HG03460 (cell line): ENCODE results near the gene CA5A.
"Not testable (repeated sequence)": the region's sequence is repeated elsewhere in the genome, so short reads cannot be mapped to it uniquely, and the experiment has no call there.

ENCODE experiments used
- ATAC-seq: cut with Tn5 transposase; IDR thresholded peaks from one replicate; pipeline ENCODE4 v1.9.1; 2021; ENCODE audit not compliant: unreplicated experiment

CA5A gene

DNA sequence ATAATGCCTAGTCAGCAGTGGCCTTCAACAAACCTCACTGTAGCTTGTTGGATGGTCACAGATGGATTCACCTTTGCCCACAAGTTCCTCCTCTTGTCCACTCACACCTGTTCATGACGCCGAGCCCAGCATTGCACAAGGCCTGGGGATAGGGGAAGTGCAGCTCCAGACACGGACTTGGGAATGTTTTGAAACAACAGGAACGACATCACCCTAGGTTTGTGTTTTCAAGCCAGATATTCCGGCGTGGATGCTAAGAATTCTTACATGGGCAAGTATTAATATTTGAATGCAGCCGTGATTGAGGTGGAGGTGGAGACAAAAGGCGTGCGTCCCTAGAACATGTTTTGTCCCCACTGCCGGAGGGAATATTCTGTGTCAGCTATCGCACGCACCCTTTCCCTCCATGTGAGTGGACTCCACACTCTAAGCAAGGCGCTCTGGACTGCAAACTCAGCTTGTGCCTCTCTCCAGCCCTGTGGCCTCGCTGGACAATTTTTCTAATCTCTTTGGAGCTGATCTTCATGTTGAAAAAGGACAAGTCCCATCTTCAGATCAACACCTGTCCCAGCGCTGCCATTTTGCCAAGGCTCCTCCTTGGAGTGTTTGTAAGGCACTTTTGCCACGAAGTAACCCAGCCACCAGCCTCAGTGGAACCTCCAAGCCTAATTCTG lies 12.9 kb upstream of the CA5A start:
- no peak for ATAC-seq

DNA sequence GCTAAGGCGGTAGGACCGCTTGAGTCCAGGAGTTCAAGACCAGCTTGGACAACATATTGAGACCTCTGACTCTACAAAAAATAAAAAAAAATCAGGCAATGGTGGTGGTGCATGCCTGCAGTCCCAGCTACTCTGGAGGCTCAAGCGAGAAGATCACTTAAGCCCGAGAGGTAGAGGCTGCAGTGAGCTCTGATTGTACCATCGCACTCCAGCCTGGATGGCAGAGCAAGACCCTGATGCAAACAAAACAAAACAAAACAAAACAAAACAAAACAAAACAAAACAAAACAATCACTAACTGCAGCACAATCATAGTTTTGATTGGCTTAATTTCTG lies 12.4 kb upstream of the CA5A start:
- no peak for ATAC-seq

DNA sequence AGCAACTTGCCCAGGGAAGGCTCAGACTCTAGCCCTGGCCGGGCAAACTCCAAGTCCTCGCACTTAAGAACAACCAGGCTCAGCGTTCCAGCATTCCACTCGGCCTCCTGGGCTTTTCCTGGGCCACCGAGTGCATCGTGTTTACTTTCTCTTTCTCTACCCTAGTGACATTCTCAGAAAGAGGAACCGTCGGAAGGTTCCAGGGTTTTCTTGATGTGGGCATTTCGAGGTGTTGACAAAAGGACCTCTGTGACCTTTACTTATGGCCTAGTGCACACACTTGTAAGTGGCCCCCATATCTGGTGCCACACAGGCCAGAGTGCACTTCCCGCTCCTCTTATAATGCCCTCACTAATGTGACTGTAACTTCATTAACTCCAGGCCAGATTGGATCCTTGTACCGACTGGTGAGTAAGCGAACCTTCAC lies 11.8 kb upstream of the CA5A start:
- no peak for ATAC-seq

DNA sequence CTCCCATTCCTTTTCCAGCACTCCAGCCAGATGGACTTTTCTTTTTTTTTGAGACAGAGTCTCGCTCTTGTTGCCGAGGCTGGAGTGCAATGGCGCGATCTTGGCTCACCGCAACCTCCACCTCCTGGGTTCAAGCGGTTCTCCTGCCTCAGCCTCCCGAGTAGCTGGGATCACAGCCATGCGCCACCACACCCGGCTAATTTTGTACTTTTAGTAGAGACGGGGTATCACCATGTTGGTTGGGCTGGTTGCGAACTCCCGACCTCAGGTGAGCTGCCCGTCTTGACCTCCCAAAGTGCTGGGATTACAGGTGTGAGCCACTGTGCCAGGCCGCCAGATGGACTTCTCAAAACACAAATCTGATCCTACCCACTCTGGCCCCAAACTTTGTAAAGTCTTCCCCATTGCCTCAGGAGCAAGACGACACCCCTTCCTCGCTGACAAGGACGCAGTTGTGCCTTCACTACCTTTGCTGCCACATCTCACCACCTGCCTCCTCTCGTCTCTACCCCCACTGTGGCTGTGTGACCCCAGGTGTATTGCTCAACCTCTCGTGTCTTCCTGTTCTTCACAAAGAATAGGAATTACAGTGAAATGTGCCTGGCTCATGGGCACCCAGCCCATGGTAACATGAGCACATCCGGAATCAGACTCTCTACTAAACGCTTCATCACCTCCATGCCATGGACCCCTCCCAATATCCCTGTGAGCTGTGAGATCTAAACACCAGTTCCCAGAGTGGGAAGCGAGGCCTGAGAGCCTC lies 11.2 kb upstream of the CA5A start:
- no peak for ATAC-seq

DNA sequence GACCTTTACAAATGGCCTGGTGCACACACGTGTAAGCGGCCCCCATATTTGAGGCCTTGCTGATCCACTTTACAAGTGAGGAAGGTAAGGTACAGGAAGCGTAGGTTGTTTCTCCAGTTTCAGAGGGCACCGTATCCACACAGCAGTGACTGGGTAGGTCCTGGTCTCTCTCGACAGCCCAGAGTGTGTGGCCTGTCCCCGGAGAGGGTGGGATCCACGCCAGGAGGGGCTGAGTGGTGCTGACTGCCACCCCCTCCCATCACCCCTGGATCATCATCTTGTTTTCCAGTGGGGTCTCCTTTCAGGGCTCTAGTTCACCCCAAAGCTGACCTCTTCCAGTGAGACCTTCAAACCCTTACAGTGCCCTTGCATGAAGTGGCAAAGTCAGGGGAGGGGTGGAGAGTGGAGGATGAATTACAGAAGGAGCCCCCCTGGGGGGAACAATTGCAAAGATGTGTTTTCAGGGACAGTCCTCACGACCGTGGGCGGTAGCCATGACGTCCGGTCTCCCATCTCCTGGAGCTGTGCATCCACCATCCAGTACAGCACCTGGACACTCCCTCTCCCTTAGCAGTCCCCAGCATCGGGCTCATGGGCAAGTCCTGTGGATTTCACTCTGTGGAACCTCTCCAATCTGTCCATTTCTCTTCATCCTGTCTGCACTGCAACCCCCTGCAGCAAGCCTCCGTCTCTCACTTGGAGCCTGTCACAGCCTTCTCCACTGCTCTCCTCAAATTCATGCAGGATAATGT lies 10.4 kb upstream of the CA5A start:
- ATAC-seq, result no peak

DNA sequence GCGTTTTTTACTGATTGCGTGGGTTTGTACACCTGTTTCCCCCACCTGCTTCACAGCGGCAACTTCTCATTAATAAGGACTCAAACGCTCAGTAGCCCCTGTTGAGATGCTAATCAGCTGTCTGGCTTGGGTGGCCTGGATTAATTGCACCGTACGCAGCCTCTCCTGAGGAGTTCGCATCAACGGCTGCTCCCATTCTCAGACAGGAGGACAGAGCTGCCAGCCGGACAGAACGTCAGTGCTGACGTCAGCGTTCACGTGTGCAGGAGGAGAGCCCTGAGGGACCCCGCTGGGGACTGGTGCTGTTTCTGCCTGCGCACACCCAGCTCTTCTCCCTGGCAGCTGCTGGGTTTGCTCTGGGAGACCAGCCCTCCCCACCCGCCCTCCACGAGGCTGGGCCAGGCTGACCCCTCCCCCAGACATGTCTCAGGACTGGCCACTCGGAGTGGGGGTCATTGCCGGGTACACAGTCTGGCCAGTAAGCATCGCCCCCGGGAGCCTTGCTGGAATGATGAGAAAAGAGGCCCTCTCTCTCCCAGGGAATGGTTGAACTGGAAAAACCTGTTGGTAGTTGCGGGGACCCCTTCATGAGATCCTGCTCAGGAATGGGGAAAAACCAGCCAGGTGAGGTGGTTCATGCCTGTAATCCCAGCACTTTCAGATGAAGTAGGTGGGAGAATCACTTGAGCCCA lies 9.2 kb upstream of the CA5A start:
- ATAC-seq, result no peak

DNA sequence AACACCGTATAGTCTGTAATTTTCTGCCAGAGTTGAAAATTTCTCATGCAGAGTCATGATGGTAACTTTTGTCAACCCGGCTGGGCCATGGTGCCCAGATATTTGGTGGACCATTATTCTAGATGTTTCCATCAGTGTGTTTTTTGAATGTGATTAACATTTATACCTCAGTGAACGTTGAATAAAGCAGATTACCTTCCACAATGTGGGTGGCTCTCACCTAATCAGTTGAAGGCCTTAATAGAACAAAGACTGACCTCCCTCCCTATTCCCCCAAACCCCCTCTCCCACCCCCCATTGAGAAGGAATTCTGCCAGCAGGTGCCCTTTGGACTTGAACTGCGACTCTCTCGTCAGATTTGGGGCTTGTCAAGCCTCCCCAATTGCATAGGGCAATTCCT lies 6.4 kb upstream of the CA5A start:
- no peak for ATAC-seq

DNA sequence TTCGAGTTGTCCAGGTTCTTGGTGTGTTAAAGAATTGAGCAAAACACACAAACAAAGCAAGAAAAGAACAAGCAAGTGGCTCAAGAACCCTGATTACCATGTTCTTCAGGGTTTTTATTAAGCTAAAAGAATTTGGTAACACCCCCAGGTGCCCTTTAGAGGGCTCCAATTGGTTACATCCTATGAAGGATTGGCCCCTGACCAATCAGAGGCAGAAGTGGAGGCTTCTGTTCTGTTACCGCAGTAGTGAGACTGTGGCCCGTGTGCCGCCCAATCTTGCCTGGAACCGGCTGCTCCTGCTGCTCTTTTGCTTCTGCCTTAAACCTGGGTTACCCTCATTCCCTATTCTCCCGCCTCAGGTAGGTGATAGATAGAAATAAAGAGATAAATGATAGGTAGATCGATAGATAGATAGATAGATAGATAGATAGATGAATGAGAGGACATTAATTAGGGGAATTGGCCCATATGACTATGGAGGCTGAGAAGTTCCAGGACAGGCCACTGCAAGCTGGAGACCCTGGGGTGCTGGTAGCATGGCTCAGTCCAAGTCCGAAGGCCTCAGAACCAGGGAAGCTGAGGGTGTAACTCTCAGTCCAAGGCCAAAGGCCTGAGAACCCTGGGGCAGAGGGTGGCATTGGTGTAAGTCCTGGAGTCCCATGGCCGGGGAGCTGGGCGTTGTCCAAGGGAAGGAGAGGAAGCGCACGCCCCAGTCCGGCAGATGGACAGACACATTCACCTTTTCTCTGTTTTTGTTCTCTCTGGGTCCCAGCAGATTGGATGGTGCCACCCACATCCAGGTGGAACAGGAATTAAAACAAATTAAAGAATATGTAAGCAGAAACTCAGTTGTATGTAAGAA lies 3.5 kb upstream of the CA5A start:
- no peak for ATAC-seq

DNA sequence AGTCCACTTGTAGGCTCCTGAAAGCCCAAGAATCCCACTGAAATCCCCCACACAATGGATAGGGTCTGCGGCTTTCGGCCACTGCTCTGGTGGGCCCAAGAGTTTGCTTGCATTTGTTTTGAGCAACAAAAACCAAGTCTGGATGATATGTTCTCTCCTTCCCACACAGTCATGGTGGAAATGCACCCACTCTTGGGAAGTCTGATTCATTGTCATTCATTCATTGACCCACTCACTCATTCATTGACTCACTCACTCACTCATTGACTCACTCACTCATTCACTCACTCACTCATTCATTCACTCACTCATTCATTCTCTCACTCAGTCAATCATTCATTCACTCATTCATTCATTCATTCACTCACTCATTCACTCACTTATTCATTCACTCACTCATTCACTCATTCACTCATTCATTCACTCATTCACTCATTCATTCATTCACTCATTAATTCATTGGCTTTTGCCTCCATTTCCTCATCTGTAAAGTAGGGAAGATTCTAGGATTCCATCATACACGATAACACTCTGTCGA lies 2.2 kb upstream of the CA5A start:
- no peak for ATAC-seq

DNA sequence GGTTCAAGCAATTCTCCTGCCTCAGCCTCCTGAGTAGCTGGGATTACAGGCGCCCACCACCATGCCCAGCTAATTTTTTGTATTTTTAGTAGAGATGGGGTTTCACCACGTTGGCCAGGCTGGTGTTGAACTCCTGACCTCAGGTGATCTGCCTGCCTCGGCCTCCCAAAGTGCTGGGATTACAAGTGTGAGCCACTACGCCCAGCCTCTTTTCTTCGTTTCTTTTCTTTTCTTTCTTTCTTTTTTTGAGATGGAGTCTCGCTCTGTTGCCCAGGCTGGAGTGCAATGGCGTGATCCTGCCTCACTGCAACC lies 858 bp upstream of the CA5A start:
- ATAC-seq, result not testable (repeated sequence)

DNA sequence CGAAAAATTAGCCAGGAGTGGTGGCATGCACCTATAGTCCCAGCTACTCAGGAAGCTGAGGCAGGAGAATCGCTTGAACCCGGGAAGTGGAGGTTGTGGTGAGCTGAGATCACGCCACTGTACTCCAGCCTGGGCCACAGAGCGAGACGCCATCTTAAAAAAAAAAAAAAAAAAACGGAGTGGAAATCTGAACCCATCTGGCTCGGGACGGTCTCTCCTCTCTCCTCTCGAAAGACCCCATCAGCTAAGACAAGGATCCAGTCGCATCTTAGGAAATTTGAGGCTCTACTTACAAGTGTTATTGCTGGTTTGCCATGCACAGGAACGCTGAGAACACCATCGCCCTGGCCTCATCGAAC lies 334 bp downstream of the CA5A start:
- not testable (repeated sequence) for ATAC-seq

DNA sequence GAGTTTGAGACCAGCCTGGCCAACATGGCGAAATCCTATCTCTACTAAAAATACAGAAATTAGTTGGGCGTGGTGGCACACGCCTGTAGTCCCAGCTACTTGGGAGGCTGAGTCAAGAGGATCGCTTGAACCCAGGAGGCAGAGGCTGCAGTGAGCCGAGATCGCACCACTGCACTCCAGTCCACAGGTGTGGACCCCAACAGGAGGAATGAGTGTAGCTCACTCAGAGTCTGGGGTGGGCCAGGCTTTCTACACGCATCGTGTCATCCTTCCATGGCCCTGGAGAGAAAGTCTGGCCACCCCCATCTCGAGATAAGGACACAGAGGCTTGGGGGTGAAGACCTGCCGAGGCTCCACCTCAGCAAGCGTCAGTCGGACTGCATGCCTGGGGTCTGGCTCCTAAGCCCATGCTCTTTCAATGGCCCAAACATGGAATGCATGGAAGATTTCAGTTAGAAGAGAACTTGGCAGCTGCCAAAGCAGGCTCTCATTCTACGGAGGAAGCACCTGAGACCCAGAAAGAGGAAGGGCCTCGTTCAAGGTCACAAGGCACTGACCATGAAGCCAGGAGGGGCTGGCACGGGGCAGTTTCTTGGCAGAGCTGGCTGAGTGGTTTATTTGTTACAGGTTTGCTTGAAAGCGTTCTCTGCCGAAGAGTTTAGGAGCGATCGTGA lies 1.4 kb downstream of the CA5A start:
- ATAC-seq, result not testable (repeated sequence)

DNA sequence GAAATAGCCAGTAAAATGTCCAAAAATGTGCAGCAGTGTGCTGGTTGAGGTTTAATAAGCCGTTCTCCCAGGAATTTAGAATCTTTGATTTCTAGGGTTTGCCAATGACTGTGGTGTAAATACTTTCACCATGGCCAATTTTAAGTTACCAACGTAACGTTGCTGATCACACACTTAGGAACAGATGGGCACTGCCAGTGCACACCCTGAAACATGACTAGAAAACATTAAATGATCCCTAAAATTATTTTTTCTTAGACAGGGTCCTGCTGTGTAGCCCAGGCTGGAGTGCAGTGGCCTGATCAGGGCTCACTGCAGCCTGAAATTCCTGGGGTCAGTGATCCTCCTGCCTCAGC lies 3.2 kb downstream of the CA5A start:
- ATAC-seq, result no peak

DNA sequence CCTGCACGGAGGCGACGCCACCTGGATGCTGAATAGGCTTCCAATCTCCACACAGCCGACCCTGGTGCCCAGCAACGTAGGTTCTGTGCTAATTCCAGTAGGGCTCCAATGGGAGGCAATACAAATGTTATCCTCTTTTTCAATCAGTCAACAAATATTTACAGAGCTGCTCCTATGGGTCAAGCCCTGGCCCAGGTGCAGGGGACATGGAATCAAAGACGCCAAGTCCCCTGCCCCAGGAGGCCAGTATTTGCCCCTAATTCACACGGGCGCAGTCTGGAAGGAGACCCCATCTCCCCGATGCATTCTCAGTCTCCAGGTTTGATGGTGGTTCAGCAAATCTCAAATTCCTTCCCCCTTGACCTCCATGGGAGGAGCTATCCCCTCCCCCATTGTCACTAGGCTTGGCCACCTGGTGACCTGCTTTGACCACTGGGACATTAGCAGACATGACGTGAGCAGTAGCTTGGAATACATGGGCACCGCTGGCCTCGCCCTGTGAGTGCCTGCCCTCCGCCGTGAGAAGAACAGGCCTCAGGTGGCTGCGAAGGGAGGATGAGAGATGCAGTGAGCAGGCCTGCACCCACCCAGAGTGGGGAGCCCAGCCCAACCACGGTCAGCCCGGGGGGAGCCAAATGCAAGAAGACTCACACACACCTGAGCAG lies 3.7 kb downstream of the CA5A start:
- ATAC-seq, result not testable (repeated sequence)

DNA sequence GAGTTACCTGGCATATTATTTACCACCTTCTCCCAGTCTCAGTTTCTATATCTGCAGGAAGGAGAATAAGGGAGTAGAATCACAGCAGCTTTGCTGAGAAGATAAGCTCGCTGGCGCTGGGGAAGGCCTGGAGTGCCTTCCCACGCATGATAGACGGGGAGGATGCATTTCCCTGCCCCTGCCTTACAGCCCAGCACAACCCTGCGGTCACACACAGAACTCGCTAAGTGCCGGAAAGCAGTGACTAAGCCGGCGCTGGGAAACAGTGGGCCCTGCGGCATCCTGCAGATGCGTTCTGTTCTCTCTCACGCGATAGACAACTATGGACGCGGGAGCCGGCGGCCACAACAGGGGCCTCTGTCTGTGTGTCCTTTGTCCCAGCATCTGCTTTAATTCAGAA lies 4.8 kb downstream of the CA5A start:
- no peak for ATAC-seq

DNA sequence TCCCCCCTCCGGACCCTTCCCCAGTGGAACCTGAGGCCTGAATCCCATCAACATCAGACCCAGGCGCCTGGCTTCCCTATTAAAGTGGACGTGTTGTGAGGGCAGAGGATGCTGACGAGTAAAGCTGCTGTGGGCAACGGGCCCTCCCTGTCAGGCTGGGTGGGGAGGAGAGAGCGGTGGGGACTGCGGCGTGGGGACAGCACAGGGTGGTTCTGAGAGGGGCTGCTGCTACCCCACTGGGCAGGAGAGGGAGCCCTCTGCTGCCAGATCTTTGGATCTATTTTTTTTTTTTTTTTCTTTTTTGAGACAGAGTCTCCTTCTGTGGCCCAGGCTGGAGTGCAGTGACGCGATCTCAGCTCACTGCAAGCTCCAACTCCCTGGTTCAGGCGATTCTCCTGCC lies 5.9 kb downstream of the CA5A start:
- ATAC-seq, result no peak

DNA sequence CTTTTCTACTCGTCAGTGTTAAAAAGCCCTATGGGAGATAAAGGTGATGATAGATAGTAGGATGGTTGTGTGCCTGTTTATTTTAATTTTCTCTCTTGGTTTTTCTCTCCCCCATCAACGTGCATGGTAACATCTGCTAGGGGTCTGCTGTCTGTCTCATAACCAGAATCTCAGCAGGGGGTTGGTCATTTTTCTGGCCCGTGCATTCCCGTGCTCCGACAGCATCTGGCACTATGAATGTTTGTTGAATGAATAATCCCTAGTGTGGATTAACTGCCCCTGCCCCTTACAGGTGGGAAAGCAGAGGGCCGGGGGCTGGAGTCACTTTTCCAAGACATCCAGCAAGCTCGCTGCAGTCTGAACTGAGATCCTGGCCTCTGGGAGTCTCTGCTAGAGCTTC lies 6.3 kb downstream of the CA5A start:
- no peak for ATAC-seq

DNA sequence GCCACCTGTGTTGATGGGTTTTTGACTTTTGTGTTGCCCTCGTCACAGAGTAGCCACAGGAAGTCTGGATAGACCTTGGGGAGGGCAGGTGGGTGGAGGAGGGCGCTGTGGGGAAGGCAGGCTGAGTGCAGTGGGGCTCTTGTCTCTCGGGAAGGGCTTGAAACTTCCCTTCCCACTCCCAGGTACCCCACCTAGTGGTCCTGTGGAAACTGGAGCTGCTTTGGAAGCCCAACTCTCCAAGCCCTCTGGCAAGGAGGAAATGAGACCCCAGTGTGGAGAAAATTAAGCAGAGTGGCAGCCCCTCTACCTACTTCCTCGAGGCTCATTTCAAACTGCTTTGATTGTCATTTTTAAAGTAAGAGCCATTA lies 9.2 kb downstream of the CA5A start:
- no peak for ATAC-seq

DNA sequence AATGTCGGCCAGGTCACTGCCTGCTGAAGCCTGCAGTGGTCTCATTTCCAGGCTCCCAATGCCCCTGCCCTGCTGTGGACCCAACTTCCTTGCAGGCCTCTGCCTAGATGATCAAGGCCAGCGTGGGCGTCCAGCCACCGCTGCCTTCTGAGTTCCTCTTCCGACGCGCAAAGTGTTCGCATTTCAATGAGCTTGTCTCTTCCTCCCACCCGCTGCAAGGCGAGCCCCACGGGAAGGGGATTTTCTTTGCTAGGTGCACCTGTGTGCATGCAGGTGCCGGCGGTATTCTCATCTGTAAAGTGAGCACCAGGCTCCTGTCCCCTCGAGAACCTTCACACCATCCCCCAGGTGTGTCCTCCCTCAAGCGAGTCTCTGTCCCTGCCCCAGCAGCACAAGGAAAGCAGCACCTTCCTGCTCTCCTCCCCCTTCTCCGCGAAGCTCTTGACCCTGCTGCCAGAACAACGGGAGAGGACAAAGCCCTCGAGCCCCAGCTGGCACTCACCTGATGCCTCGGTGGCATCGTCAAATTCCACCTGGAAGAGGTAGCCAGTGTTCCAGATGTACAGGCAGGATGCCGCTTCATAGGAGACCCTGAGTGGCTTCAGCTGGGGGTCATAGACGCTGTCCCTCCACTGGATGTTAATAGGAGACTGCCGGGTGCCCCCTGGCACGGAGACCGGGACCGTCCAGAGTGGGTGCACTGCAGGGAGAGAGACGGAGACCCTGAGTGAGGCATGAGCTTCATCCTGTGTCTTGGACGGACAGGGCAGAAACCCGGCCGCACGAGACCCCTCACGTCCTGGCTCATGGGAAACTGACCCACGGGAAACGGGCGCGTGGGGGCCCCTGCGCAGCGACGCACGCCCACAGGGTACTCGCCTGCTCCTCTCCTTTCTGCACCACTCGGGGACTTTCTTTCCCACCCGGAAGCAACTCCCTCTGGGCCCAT lies 9.8 kb downstream of the CA5A start:
- ATAC-seq, result no peak
